IMR-90 (cell line): ENCODE results near the gene DELE1. TPM values are rescaled to one million over a fixed set of nuclear protein-coding genes. Genes with fewer than 3 reads are reported as not detected.

Experiments
- ATAC-seq: fragments of 200-7000 bp; cut with Tn5 transposase; 2 replicates; pipeline ENCODE4 v1.9.1; 2020; ENCODE audit warnings: low read depth, mild to moderate bottlenecking, moderate library complexity
- BruUV-seq: library from RNA; stranded (reverse); fragments of 400-500 nt; replicated peaks from 2 replicates; lab custom pipeline; 2021; lab: Mats Ljungman, UMichigan
- CTCF ChIA-PET: fragments of 300-600 bp; formaldehyde crosslinking; extraction: SDS; loops from one replicate; lab custom pipeline; 2021; ENCODE audit warnings: antibody characterized with exemption; lab: Yijun Ruan, JAX
- POLR2A ChIA-PET: fragments of 300-600 bp; sonication (Branson Sonifier 250); formaldehyde crosslinking; loops from one replicate; lab custom pipeline; 2022; ENCODE audit warnings: antibody characterized with exemption; ENCODE audit not compliant: unreplicated experiment; lab: Charles Lee
- DNase-seq: peaks from one replicate; pipeline ENCODE4 v3.0.0; 2013
- H2AFZ ChIP-seq: replicated peaks from 2 replicates; pipeline ENCODE3; 2013; ENCODE audit warnings: low read length, mild to moderate bottlenecking; ENCODE audit not compliant: poor library complexity
- H2AK5ac ChIP-seq: 2 replicates; pipeline ENCODE4 v1.6.1; 2013; ENCODE audit warnings: low read depth, low read length, inconsistent platforms
- H2AK9ac ChIP-seq: replicated peaks from 2 replicates; pipeline ENCODE3; 2013; ENCODE audit warnings: mild to moderate bottlenecking, low read depth, low read length, moderate library complexity; ENCODE audit not compliant: poor library complexity
- H2BK120ac ChIP-seq: 2 replicates; pipeline ENCODE4 v1.6.1; 2013; ENCODE audit warnings: low read depth, low read length, inconsistent platforms
- H2BK15ac ChIP-seq: 3 replicates; pipeline ENCODE4 v1.6.1; 2013; ENCODE audit warnings: low read depth, low read length, inconsistent platforms
- H2BK20ac ChIP-seq: 2 replicates; pipeline ENCODE4 v1.6.1; 2013; ENCODE audit warnings: low read depth, mild to moderate bottlenecking, inconsistent platforms, low read length, moderate library complexity
- H2BK5ac ChIP-seq: 2 replicates; pipeline ENCODE4 v1.6.1; 2013; ENCODE audit warnings: mild to moderate bottlenecking, low read depth, low read length, inconsistent platforms; ENCODE audit not compliant: poor library complexity, severe bottlenecking
- H3K14ac ChIP-seq: replicated peaks from 2 replicates; pipeline ENCODE4 v1.6.1; 2013; ENCODE audit warnings: low read depth, low read length, inconsistent platforms
- H3K18ac ChIP-seq: 2 replicates; pipeline ENCODE4 v1.6.1; 2013; ENCODE audit warnings: low read depth, low read length, control low read depth
- H3K23ac ChIP-seq: 2 replicates; pipeline ENCODE4 v1.6.1; 2013; ENCODE audit warnings: low read depth, low read length, inconsistent platforms
- H3K27ac ChIP-seq: 2 replicates; pipeline ENCODE4 v1.5.1; 2013; ENCODE audit warnings: mild to moderate bottlenecking, control low read depth, low read length; ENCODE audit not compliant: insufficient read depth
- H3K27me3 ChIP-seq: 2 replicates; pipeline ENCODE4 v1.6.1; 2013; ENCODE audit warnings: low read length; ENCODE audit not compliant: control insufficient read depth, insufficient read depth
- H3K36me3 ChIP-seq: 2 replicates; pipeline ENCODE4 v1.6.1; 2013; ENCODE audit warnings: low read length, mixed read lengths; ENCODE audit not compliant: control insufficient read depth, insufficient read depth
- H3K4ac ChIP-seq: 2 replicates; pipeline ENCODE4 v1.6.1; 2013; ENCODE audit warnings: low read depth, low read length, inconsistent platforms
- H3K4me1 ChIP-seq: 2 replicates; pipeline ENCODE4 v1.6.1; 2013; ENCODE audit warnings: low read length, mixed read lengths; ENCODE audit not compliant: control insufficient read depth, insufficient read depth
- H3K4me2 ChIP-seq: 2 replicates; pipeline ENCODE4 v1.6.1; 2013; ENCODE audit warnings: low read depth, mild to moderate bottlenecking, control low read depth, low read length, moderate library complexity
- H3K4me3 ChIP-seq: 2 replicates; pipeline ENCODE4 v1.5.1; 2013; ENCODE audit warnings: low read depth, mild to moderate bottlenecking, control low read depth, low read length, moderate library complexity; ENCODE audit not compliant: insufficient read depth
- H3K56ac ChIP-seq: 2 replicates; pipeline ENCODE4 v1.6.1; 2013; ENCODE audit warnings: low read length, inconsistent platforms; ENCODE audit not compliant: insufficient read depth; ENCODE audit errors: extremely low read depth
- H3K79me1 ChIP-seq, 2 experiments: 2 replicates each; pipeline ENCODE4 v1.6.1; 2013; ENCODE audit warnings: low read length in 2 of 2, inconsistent platforms in 1 of 2, low read depth in 1 of 2
- H3K9ac ChIP-seq: 2 replicates; pipeline ENCODE4 v1.6.1; 2013; ENCODE audit warnings: low read depth, low read length, control low read depth
- H3K9me1 ChIP-seq: 2 replicates; pipeline ENCODE4 v1.6.1; 2013; ENCODE audit warnings: low read length, inconsistent platforms; ENCODE audit not compliant: insufficient read depth
- H3K9me3 ChIP-seq: 2 replicates; pipeline ENCODE4 v1.6.1; 2013; ENCODE audit warnings: low read length; ENCODE audit not compliant: control insufficient read depth, insufficient read depth
- H4K20me1 ChIP-seq: 2 replicates; pipeline ENCODE4 v1.6.1; 2013; ENCODE audit warnings: low read length, inconsistent platforms; ENCODE audit not compliant: insufficient read depth
- H4K5ac ChIP-seq: 2 replicates; pipeline ENCODE4 v1.6.1; 2013; ENCODE audit warnings: mild to moderate bottlenecking, low read depth, low read length, control low read depth
- H4K8ac ChIP-seq, 2 experiments: 2 replicates each; pipeline ENCODE4 v1.6.1; 2013; ENCODE audit warnings: low read depth in 2 of 2, low read length in 2 of 2, control low read depth in 1 of 2, inconsistent platforms in 1 of 2
- H4K91ac ChIP-seq: 2 replicates; pipeline ENCODE4 v1.6.1; 2013; ENCODE audit warnings: low read depth, low read length, inconsistent platforms; ENCODE audit not compliant: insufficient read depth
- BHLHE40 ChIP-seq: fragments of 150-350 bp; IDR thresholded peaks from 2 replicates; pipeline ENCODE4 v1.6.1; 2016; ENCODE audit warnings: mild to moderate bottlenecking, low read depth, low read length
- FOS ChIP-seq: fragments of 150-350 bp; IDR thresholded peaks from 2 replicates; pipeline ENCODE4 v1.6.1; 2016; ENCODE audit warnings: low read depth, low read length
- RCOR1 ChIP-seq: IDR thresholded peaks from 2 replicates; pipeline ENCODE4 v1.6.1; 2012; ENCODE audit warnings: mild to moderate bottlenecking, low read length, improper control_type of control experiment; ENCODE audit not compliant: insufficient replicate concordance
- SMC3 ChIP-seq: fragments of 150-350 bp; IDR thresholded peaks from 2 replicates; pipeline ENCODE4 v1.6.1; 2016; ENCODE audit warnings: low read depth, mild to moderate bottlenecking, antibody characterized with exemption, low read length, moderate library complexity
- WGBS, 2 experiments: methylation state at CpG; one replicate each; pipeline versions ENCODE4 v1.1.5 to v1.1.7; 2013; ENCODE audit warnings: missing lambda C conversion rate in 2 of 2; ENCODE audit not compliant: insufficient read length in 1 of 2; ENCODE audit errors: extremely low coverage in 2 of 2; 5-methylcytosine and 5-hydroxymethylcytosine counted together
- dilution Hi-C: fragments of 300-500 bp; cut with HindIII; formaldehyde crosslinking; loops from one replicate; pipeline ENCODE4 v1.14.3; 2018; ENCODE audit warnings: low sequenced_read_pairs; ENCODE audit not compliant: unreplicated experiment
- in situ Hi-C: fragments of 300-500 bp; cut with MboI; formaldehyde crosslinking; loops from 3 replicates; pipeline ENCODE4 v1.14.3; 2019; ENCODE audit warnings: low sequenced_read_pairs, inconsistent platforms, mixed read lengths
- intact Hi-C: fragments of 100-400 bp; cut with micrococcal nuclease; formaldehyde crosslinking; loops from 2 replicates; pipeline ENCODE4 v1.10.0; 2022
- polyA plus RNA-seq, 3 experiments: library from polyadenylated mRNA; depleted of rRNA; stranded (reverse); fragments of >200 nt; gene quantifications; 2 replicates each; pipeline ENCODE4 v1.2.3, GENCODE V29; 2012; ENCODE audit warnings: low replicate concordance in 1 of 3
- total RNA-seq: library from RNA; depleted of rRNA; stranded (reverse); fragments of >200 nt; gene quantifications from 2 replicates; pipeline ENCODE4 v1.2.3, GENCODE V29; 2012
- TF ChIP-seq, protein P1 (sequence below): conservative IDR thresholded peaks from 2 replicates; pipeline ENCODE4 v1.5.1; 2012; ENCODE audit warnings: mild to moderate bottlenecking, low read depth, low read length, improper control_type of control experiment

The DELE1 gene
- total and polyA plus RNA-seq, 2 of the 4 experiments (the other 2 are of a cell fraction): 28.0 to 66.1 TPM

DNA sequence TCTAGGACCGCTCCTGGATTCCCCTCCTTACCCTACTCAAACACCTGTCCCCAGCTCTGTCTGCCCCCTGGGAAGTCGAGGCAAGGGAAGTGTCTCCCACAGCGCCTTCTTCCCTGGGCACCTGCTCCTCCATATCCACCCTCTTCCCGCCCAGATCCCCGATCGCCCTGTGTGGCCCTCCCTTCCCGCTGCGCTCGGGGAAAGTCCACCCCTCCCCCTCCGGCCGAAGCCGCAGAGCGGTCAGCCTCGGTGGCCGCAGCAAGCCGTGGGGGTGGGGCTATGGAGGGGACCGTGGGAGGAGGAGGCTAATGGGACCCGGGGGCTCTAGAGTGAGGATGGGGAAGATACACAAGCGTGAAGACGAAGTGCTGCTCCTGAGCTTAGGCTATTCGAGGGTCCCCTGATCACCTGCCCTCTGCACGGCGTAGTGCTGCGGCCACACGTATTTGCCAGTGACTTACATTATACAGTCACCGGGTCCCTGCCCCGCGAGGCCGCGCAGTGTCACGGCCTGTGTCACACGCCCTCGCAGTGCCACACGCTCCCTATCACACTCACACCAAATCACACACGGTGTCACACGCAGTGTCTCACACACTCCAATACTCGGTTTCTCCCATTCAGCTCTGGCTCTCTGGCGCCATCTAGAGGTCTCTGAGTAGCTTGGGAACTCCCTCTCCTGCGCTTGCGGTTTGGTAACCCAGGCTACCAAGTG is 44.8 kb upstream of the DELE1 start (continued):
- TF ChIP-seq, protein P1, sequence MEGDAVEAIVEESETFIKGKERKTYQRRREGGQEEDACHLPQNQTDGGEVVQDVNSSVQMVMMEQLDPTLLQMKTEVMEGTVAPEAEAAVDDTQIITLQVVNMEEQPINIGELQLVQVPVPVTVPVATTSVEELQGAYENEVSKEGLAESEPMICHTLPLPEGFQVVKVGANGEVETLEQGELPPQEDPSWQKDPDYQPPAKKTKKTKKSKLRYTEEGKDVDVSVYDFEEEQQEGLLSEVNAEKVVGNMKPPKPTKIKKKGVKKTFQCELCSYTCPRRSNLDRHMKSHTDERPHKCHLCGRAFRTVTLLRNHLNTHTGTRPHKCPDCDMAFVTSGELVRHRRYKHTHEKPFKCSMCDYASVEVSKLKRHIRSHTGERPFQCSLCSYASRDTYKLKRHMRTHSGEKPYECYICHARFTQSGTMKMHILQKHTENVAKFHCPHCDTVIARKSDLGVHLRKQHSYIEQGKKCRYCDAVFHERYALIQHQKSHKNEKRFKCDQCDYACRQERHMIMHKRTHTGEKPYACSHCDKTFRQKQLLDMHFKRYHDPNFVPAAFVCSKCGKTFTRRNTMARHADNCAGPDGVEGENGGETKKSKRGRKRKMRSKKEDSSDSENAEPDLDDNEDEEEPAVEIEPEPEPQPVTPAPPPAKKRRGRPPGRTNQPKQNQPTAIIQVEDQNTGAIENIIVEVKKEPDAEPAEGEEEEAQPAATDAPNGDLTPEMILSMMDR: peak; percentile 96
- TF ChIP-seq RCOR1: no peak

DNA sequence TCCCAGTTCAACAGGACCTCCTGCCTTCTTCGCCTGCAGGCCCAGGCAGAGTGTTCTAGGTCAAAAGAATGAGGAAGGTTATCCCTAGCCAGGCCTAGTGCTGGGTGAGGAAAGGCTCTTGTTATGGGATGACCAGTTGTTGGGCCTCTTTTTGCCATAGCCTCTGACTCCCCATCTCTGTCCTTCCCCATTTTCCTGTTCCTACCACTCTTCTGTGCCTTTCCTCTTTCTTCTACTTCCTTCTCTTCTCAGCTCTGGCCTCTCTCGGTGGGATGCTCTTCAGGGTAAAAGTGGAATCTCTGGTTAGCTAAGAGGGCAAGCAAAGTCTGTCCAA is 44.3 kb upstream of the DELE1 start:
- Histone ChIP-seq H3K4me3 (no peak overlapping the region), H4K8ac (no peak overlapping the region), H4K20me1 (peaks cover 2% of the 10 kb centered on the region; the same call in 1 of the 2 replicates), H3K14ac (no peak overlapping the region), H3K79me1 (no peaks in the 10 kb centered on the region), H3K56ac (no peak overlapping the region), H2BK15ac (no peak overlapping the region), H3K27me3 (peaks cover 83% of the 10 kb centered on the region), H3K4me1 (peaks cover 8% of the 10 kb centered on the region; the same call in 1 of the 2 replicates), H3K9me1 (no peaks in the 10 kb centered on the region), H4K5ac (no peak overlapping the region), H4K91ac (no peak overlapping the region), H3K23ac (no peak overlapping the region), H3K36me3 (no peaks in the 10 kb centered on the region), H3K4me2 (no peak overlapping the region), H2BK20ac (no peak overlapping the region), H3K27ac (no peak overlapping the region), H2AFZ (peak overlapping the region; percentile 77), H3K9me3 (0 out of 2 replicates have a peak, but pooled peaks cover 2% of the 10 kb centered on the region), H3K4ac (no peak overlapping the region), H2BK120ac (no peak overlapping the region), H2AK9ac (peak overlapping the region; percentile 74), H2AK5ac (no peak overlapping the region), H2BK5ac (no peak overlapping the region), H3K9ac (no peak overlapping the region), H3K18ac (no peak overlapping the region)
- no peak for TF ChIP-seq SMC3
- TF ChIP-seq FOS: no peak
- no peak for TF ChIP-seq BHLHE40
- DNase-seq: no peak
- in situ Hi-C loops: loop anchor here (5.0 kb wide), 1 partner anchor 78 kb away; the partner anchor contains the start of gene PCDH12
- dilution Hi-C loops: no loop called here
- CTCF ChIA-PET: interaction anchor here (0.5 to 4.3 kb wide), 20 partner anchors 10 to 214 kb away, joined by 3 to 31 read pairs (median 4); partner anchors contain the start of gene RNF14
- intact Hi-C loops: loop anchor here (1.0 kb wide), 4 partner anchors 122 to 214 kb away; no protein-coding TSS in a partner anchor
- no CpG with 5 or more reads among the region's 2 CpGs for WGBS, 2 experiments
- POLR2A ChIA-PET: no interaction called here
- ATAC-seq: no peak
- no TSS peak for BruUV-seq
